T47D (cell line): ENCODE results near the gene ITFG1.
"Not testable (repeated sequence)": the region's sequence is repeated elsewhere in the genome, so short reads cannot be mapped to it uniquely, and the experiment has no call there.

ENCODE experiments used
- DNase-seq, 2 experiments: peaks; one replicate each; pipeline versions ENCODE4 v3.0.0 to v3.0.0-alpha.2; 2011 to 2012; ENCODE audit warnings: low read depth in 1 of 2, low spot score in 1 of 2
- JUND ChIP-seq: IDR thresholded peaks from 2 replicates; pipeline ENCODE4 v1.6.1; 2012; ENCODE audit warnings: low read depth
- in situ Hi-C: cut with HindIII; loops from 2 replicates; pipeline ENCODE4 v1.10.0; 2016; ENCODE audit warnings: low sequenced_read_pairs, low pct_unique_long_range_greater_than_20kb

The ITFG1 gene

GRCh38 chr16:47375423-47375822 lies 85.4 kb downstream of the ITFG1 start:
- no peak for TF ChIP-seq JUND
- DNase-seq = no peak
- in situ Hi-C loops = no loop called here

DNA sequence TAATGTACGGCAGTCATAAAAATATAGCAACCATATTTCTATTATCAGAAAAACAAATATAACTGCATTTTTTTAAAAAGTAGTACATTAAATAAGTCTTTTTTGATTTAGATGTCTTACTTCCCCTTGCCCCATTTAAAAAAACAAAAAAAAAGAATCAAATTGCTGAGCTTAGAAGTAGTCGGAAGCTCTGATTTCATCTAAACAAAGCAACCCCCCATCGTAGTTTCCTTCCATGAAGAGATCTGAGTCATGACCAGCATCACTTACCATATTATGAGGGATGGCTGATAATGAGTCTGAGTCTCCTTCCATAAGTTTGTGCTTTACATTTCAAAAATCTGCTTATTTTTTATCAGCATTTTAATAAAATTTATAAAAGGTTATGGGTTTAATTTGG lies 86.2 kb downstream of the ITFG1 start:
- in situ Hi-C loops = no loop called here
- TF ChIP-seq JUND = no peak
- no peak for DNase-seq

DNA sequence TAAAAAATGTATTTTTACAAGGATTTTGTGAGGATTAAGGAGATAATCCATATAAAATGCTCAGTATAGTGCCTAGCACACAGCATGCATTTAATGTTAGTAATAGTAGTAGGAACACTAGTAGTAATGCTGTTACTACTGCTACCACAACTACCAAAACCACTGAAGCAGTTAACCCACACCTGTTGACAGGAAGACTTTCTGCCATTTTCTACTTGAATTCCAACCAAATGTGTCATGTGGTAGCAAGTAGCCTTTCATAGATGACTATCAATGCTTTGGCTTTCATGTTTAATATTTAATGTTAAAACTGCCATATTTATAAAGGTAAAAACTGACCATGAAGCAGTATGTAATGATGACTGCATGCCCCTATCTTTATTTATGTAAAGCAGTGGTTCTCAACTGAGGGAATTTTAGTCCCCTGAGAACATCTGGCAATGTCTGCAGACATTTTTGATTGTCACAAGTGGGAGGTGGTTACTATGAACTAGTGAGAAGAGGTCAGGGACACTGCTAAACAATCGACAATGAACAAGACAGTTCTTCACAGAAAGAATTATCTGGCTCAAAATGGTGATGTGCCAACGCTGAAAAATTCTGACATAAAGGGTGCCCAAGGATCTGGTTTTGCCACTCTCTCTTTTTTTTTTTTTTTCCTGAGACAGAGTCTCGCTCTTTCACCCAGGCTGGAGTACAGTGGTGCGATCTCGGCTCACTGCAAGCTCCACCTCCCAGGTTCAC lies 89.4 kb downstream of the ITFG1 start:
- in situ Hi-C loops = no loop called here

GRCh38 chr16:47370536-47370935 lies 90.3 kb downstream of the ITFG1 start:
- in situ Hi-C loops = no loop called here
- DNase-seq = no peak
- TF ChIP-seq JUND = no peak

More for the DNA sequence above, 89.4 kb downstream of the ITFG1 start:
- no peak for TF ChIP-seq JUND
- DNase-seq = no peak

DNA sequence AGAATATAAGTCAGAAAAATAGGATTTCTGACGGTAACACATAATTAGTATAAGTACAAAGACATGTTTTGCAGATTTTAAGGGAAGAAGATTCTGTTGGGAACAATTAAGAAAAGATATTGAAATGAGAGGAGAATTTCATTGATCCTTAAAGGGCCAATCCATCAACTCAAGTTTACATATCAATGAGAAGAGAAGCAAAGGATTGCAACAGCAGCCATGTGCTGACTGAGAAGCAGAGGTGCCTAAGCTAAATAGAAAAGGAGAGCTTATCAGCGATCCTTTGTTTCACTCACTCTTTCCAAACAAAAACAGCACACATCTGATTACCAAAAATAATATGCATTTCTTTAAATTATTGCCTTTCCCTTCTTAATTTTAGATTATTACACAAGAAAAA lies 94.6 kb downstream of the ITFG1 start:
- TF ChIP-seq JUND = no peak
- in situ Hi-C loops = no loop called here
- DNase-seq = no peak

DNA sequence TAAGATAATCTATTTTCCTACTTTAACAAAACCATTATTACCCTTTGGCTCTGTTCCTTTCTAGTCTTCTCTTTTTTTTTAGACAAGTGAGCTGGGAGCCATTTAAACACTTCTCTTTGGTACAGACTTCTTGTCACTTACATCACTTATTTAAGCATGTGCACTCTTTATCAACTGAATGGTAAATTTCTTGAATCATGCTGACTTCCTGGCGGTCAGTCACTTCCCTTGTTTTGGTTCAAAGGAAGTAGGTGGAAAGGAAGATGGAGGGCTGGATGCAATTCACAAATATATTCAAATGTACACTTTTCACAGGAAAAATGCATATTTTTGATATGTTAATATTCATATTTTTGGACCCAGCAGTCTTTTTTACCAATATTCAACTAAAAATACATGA lies 97.1 kb downstream of the ITFG1 start:
- no peak for TF ChIP-seq JUND
- DNase-seq = no peak
- in situ Hi-C loops = no loop called here

DNA sequence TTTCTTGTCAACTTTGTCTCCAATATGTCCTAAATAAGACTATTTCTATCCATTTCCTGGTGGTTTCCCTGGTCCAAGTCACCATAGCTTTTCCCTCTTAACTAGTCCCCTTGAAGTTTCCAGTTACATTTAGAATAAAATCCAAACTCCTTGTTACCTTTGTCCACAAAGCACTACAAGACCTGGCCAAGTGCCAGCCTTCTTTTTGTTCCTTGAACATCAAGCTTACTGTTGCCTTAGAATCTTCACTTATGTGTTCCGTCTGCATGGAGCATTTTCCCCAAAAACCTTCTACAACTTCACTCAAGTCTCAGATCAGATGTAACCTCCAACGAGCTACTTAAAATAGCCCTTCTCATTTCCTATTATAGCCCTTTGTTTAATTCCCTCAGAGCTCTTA lies 101.4 kb downstream of the ITFG1 start:
- TF ChIP-seq JUND = no peak
- peak in 1 of 2 experiments; percentile 1 for DNase-seq
- in situ Hi-C loops = no loop called here

DNA sequence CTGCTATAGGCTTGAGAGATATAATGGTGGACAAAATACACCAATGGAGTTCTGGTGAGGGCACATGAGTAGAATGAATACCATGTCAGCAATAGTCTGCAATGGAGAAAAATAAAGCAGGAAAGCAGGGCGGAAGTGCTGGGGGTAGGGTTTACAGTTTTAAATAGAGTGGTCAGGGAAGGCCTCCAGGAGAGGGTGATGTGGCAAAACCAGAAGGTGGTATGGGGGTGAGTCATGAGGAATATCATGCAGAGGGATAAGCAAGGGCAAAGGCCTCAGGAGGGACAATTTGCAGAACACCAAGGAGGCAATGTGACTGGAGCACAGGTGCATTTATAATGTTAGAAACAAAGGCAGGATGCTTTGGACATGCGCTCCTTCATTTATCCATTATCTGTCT lies 102.0 kb downstream of the ITFG1 start:
- no peak for TF ChIP-seq JUND
- no peak for DNase-seq
- in situ Hi-C loops = no loop called here

DNA sequence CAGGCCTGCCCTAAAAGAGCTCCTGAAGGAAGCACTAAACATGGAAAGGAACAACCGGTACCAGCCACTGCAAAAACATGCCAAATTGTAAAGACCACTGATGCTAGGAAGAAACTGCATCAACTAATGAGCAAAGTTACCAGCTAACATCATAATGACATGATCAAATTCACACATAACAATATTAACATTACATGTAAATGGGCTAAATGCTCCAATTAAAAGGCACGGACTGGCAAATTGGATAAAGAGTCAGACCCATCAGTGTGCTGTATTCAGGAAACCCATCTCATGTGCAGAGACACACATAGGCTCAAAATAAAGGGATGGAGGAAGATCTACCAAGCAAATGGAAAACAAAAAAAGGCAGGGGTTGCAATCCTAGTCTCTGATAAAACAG lies 111.8 kb downstream of the ITFG1 start:
- in situ Hi-C loops, DNase-seq: not testable (repeated sequence)

GRCh38 chr16:47347021-47347696 lies 113.7 kb downstream of the ITFG1 start:
- in situ Hi-C loops, DNase-seq: not testable (repeated sequence)

DNA sequence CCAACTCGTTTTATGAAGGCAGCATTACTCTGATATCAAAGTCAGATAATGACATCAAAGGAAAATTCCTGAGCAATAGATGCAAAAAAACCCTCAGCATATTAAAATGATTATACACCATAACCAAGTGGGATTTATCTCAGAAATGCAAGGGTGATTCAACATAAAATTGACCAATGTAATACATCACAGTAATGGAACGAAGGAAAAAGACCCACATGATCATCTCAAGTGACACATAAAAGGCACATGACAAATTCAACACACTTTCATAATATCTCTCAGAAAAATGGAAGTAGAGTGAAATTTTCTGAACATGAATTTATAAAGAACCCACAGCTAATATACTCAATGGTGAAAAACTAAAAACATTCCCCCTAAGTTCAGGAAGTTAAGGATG lies 118.8 kb downstream of the ITFG1 start:
- DNase-seq = no peak
- TF ChIP-seq JUND = no peak
- in situ Hi-C loops = no loop called here

DNA sequence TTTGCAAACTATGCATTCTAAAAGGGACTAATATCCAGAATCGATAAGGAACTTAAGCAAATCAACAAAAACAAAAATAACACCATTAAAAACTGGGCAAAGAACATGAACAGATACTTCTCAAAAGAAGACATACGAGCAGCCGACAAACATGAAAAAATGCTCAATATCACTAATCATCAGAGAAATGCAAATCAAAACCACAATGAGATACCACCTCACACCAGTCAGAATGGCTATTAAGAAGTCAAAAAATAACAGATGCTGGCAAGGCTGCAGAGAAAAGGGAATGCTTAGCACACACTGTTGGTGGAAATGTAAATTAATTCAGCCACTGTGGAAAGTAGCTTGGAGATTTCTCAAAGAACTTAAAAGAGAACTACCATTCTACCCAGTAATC lies 130.3 kb downstream of the ITFG1 start:
- in situ Hi-C loops, DNase-seq: not testable (repeated sequence)

GRCh38 chr16:47324309-47324708 lies 136.6 kb downstream of the ITFG1 start:
- DNase-seq, in situ Hi-C loops: not testable (repeated sequence)

- TF ChIP-seq JUND = no peak
- no peak for DNase-seq
- in situ Hi-C loops = no loop called here
Measured at GRCh38 chr16:47323241-47323640, 137.6 kb downstream of the ITFG1 start.
